GM12878 (cell line): ENCODE measurements around the gene UNC80. TPM values are rescaled to one million over a fixed set of nuclear protein-coding genes. Genes with fewer than 3 reads are reported as not detected.

Experiments used
- ATAC-seq: fragments of 200-7000 bp; cut with Tn5 transposase; 3 replicates; pipeline ENCODE4 v1.9.1; 2020; ENCODE audit warnings: mild to moderate bottlenecking, moderate library complexity
- BruUV-seq: library from RNA; stranded (reverse); fragments of 400-500 nt; replicated peaks from 2 replicates; lab custom pipeline; 2021; lab: Mats Ljungman, UMichigan
- CTCF ChIA-PET: fragments of 300-600 bp; sonication (Branson Sonifier 250); formaldehyde crosslinking; extraction: SDS; loops from one replicate; lab custom pipeline; 2021; ENCODE audit warnings: inconsistent platforms; lab: Yijun Ruan, JAX
- POLR2A ChIA-PET: fragments of 350-600 bp; formaldehyde crosslinking; extraction: SDS; loops from one replicate; lab custom pipeline; 2021; ENCODE audit warnings: inconsistent platforms; lab: Charles Lee
- RAD21 ChIA-PET: fragments of 300-600 bp; sonication (Branson Sonifier 250); formaldehyde crosslinking; loops from one replicate; lab custom pipeline; 2023; ENCODE audit warnings: antibody characterized with exemption; ENCODE audit not compliant: unreplicated experiment; lab: Charles Lee
- SMC1A ChIA-PET: fragments of 300-600 bp; sonication (Branson Sonifier 250); formaldehyde crosslinking; loops from one replicate; lab custom pipeline; 2023; ENCODE audit not compliant: unreplicated experiment, uncharacterized antibody; lab: Charles Lee
- DNase-seq: peaks from one replicate; pipeline ENCODE4 v3.0.0-alpha.2; 2011; ENCODE audit warnings: low read depth, low spot score
- FAIRE-seq: peaks from 3 replicates; lab custom pipeline; 2011; peaks lifted over from hg19 to GRCh38; lab: Jason Lieb, UNC
- H2AFZ ChIP-seq: 2 replicates; pipeline ENCODE4 v1.6.0; 2011; ENCODE audit warnings: low read depth, low read length, control low read depth; ENCODE audit not compliant: control insufficient read depth
- H3K27ac ChIP-seq: 2 replicates; pipeline ENCODE4 v1.5.1; 2011; ENCODE audit warnings: control low read depth; ENCODE audit not compliant: control insufficient read depth, insufficient read depth
- H3K27me3 ChIP-seq, 2 experiments: replicated peaks in 1 of 2; 2 replicates each; pipeline versions ENCODE4 v1.6.0 to v1.6.1; 2011; ENCODE audit warnings: low read length in 1 of 2; ENCODE audit not compliant: control insufficient read depth in 2 of 2, insufficient read depth in 2 of 2
- H3K36me3 ChIP-seq, 2 experiments: 2 replicates each; pipeline ENCODE4 v1.5.1; 2011; ENCODE audit warnings: low read length in 1 of 2; ENCODE audit not compliant: control insufficient read depth in 2 of 2, insufficient read depth in 2 of 2
- H3K4me1 ChIP-seq: 2 replicates; pipeline ENCODE4 v1.6.1; 2011; ENCODE audit warnings: mild to moderate bottlenecking, low read length, moderate library complexity, mixed read lengths; ENCODE audit not compliant: control insufficient read depth, insufficient read depth
- H3K4me2 ChIP-seq: 2 replicates; pipeline ENCODE4 v1.6.0; 2011; ENCODE audit warnings: control low read depth; ENCODE audit not compliant: control insufficient read depth, insufficient read depth
- H3K4me3 ChIP-seq: fragments of 200-600 bp; sonication (generic); 2 replicates; pipeline ENCODE4 v1.5.1; 2016
- H3K79me2 ChIP-seq: 2 replicates; pipeline ENCODE4 v1.6.0; 2011; ENCODE audit warnings: low read length; ENCODE audit not compliant: control insufficient read depth, insufficient read depth
- H3K9ac ChIP-seq: 2 replicates; pipeline ENCODE4 v1.8.0; 2011; ENCODE audit warnings: low read length, control low read depth, mixed read lengths; ENCODE audit not compliant: control insufficient read depth, insufficient read depth
- H3K9me3 ChIP-seq: replicated peaks from 3 replicates; pipeline ENCODE4 v1.5.1; 2011; ENCODE audit warnings: mild to moderate bottlenecking, low read length; ENCODE audit not compliant: control insufficient read depth, insufficient read depth
- H4K20me1 ChIP-seq: 2 replicates; pipeline ENCODE4 v1.6.0; 2011; ENCODE audit not compliant: control insufficient read depth, insufficient read depth
- CHD4 ChIP-seq: fragments of 200-600 bp; sonication (generic); IDR thresholded peaks from 2 replicates; pipeline ENCODE4 v1.6.1; 2016; ENCODE audit warnings: mild to moderate bottlenecking
- MEF2A ChIP-seq: IDR thresholded peaks from 2 replicates; pipeline ENCODE4 v1.6.1; 2011; ENCODE audit warnings: low read depth, mild to moderate bottlenecking, low read length, moderate library complexity; ENCODE audit not compliant: insufficient read depth
- NR2C1 ChIP-seq: fragments of 450-650 bp; IDR thresholded peaks from 2 replicates; pipeline ENCODE4 v1.6.1; 2017; ENCODE audit warnings: antibody characterized with exemption, mild to moderate bottlenecking, moderate library complexity
- NR2F1 ChIP-seq: fragments of 450-650 bp; conservative IDR thresholded peaks from 2 replicates; pipeline ENCODE4 v1.6.1; 2017; ENCODE audit warnings: mild to moderate bottlenecking
- RBBP5 ChIP-seq: fragments of 200-600 bp; sonication (generic); conservative IDR thresholded peaks from 2 replicates; pipeline ENCODE4 v1.6.1; 2016
- RCOR1 ChIP-seq: conservative IDR thresholded peaks from 2 replicates; pipeline ENCODE4 v1.6.1; 2012; ENCODE audit warnings: low read depth, low read length, improper control_type of control experiment
- RELA ChIP-seq: fragments of 450-650 bp; IDR thresholded peaks from 2 replicates; pipeline ENCODE4 v1.8.0; 2014; ENCODE audit warnings: borderline replicate concordance; ENCODE audit not compliant: partially characterized antibody
- SMARCA5 ChIP-seq: fragments of 450-650 bp; IDR thresholded peaks from 2 replicates; pipeline ENCODE4 v1.6.1; 2017; ENCODE audit warnings: mild to moderate bottlenecking
- USF1 ChIP-seq: IDR thresholded peaks from 2 replicates; pipeline ENCODE4 v1.6.1; 2011; ENCODE audit warnings: borderline replicate concordance, low read depth, mild to moderate bottlenecking, moderate library complexity, mixed read lengths, low read length; ENCODE audit not compliant: insufficient read depth; ENCODE audit errors: extremely low read length
- WGBS: methylation state at CpG from one replicate; pipeline ENCODE4 v1.1.6; 2016; ENCODE audit warnings: low lambda C conversion rate; ENCODE audit not compliant: insufficient replicate concordance, insufficient coverage; ENCODE audit errors: missing lambda C conversion rate; 5-methylcytosine and 5-hydroxymethylcytosine counted together
- in situ Hi-C: fragments of 300-500 bp; cut with MboI; formaldehyde crosslinking; loops from 9 replicates; pipeline ENCODE4 v1.14.3; 2018; ENCODE audit warnings: mixed read lengths
- intact Hi-C: fragments of 100-400 bp; cut with micrococcal nuclease; formaldehyde crosslinking; loops from one replicate; pipeline ENCODE4 v1.14.2; 2022; ENCODE audit not compliant: unreplicated experiment
- polyA plus RNA-seq, 11 experiments: library from polyadenylated mRNA; depleted of rRNA in 4 of 11; unstranded in 6 of 11; stranded (reverse) in 5 of 11; fragments of >200 nt; fragmentation: Nextera tagmentation in 4 of 11; fragmentation: Illumina TruSeq in 1 of 11; extraction: Ambion mirVana in 4 of 11; extraction: Trizol in 1 of 11; gene quantifications; 1 replicate in 1 of 11; 2 replicates in 10 of 11; pipeline versions ENCODE4 v1.2.1 to v1.2.3, GENCODE V29; 2011 to 2016; ENCODE audit warnings: inconsistent platforms in 2 of 11, missing spikeins in 2 of 11, low read depth in 1 of 11
- total RNA-seq, 4 experiments: library from RNA; depleted of rRNA in 3 of 4; stranded (reverse); fragments of >200 nt in 3 of 4; fragmentation: Illumina TruSeq in 1 of 4; extraction: Trizol in 1 of 4; gene quantifications; 2 replicates each; pipeline versions ENCODE4 v1.2.1 to v1.2.3, GENCODE V29; 2013 to 2021

Gene UNC80
- total and polyA plus RNA-seq, 10 of the 15 experiments (the other 5 are each of a cell fraction or from before 2014, with no cell fraction given), result not detected

- Histone ChIP-seq H2AFZ (no peak overlapping the region), H3K36me3 (no peaks in the 10 kb centered on the region), H3K27ac (no peak overlapping the region), H3K4me2 (no peak overlapping the region), H3K9ac (no peak overlapping the region), H3K79me2 (no peaks in the 10 kb centered on the region), H4K20me1 (no peaks in the 10 kb centered on the region), H3K4me1 (no peaks in the 10 kb centered on the region), H3K27me3 (no peaks in the 10 kb centered on the region; a peak in 1 of 4 replicates), H3K4me3 (no peak overlapping the region), H3K9me3 (no peaks in the 10 kb centered on the region)
- no TSS peak for BruUV-seq
- SMC1A ChIA-PET, result interaction anchor here (0.9 to 2.3 kb wide), 2 partner anchors 212 to 214 kb away, joined by 3 to 5 read pairs; no protein-coding TSS in a partner anchor
- no peak for ATAC-seq
- intact Hi-C loops (no loop called here), in situ Hi-C loops (no loop called here)
- RAD21 ChIA-PET, result interaction anchor here (1.6 kb wide), 1 partner anchor 34 kb away, joined by 4 read pairs; no protein-coding TSS in a partner anchor
- no peak for FAIRE-seq
- WGBS, result 24% methylated on average over 2 of the region's 2 CpGs
- POLR2A ChIA-PET, result no interaction called here
- TF ChIP-seq SMARCA5 (no peak), USF1 (no peak), NR2C1 (no peak), RBBP5 (no peak), MEF2A (no peak), CHD4 (no peak), NR2F1 (no peak), RELA (no peak), RCOR1 (no peak)
- DNase-seq, result no peak
- CTCF ChIA-PET, result interaction anchor here (0.6 to 4.3 kb wide), 3 partner anchors 16 to 213 kb away, joined by 3 to 42 read pairs (median 3); no protein-coding TSS in a partner anchor
These were observed 212.7 kb downstream of the UNC80 start for GRCh38 chr2:209984291-209984690.
